ENCODE data around the gene CEBPE.
A peak's percentile ranks its signal among the peaks of the same experiment; 100 is the strongest.

CEBPE gene

DNA sequence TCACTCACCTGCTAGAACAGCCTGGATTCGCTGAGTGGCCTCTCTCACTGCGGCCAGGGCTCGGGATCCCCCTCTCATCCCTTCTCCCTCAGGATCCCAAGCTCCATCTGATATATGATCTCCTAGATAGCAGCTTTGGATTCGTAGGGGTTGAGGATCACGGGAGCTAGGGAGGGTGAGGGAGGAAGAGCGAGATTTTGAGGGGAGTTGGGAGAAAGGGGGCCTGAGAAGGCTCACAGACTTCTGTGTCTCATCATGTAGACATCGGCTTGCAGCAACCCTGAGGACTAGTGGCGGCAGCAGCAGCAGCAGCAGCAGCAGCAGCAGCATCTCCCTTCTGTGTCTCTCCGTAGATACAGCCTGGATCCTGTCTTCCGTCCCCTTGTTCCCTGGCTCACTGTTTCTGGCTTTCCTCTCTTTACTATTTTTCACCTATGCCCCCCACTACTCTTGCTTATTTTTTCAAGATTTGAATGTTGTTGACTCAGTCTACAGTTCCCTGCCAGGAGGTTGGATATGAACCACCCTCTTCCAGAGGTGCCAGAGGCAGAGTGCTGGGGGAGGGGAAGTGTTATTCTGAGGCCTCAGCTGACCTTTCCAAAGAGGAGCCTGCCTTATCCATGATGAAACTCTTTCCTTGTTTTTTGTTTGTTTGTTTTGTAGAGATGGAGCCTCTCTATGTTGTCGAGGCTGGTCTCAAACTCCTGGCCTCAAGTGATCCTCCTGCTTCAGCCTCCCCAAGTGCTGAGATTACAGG, 14.3 kb downstream of the CEBPE start, which contains the start of gene CIROP:
TSS of gene CIROP (minus strand) at position 399 of the 757 bp plus-strand sequence. CDS start at position 330, 69 bp downstream.
- peak in 2 of 58 donors; percentile 13 to 17 for DNase-seq

- DNase-seq = no peak
These were observed 14.9 kb downstream of the CEBPE start for GRCh38 chr14:23104070-23104590.

DNA sequence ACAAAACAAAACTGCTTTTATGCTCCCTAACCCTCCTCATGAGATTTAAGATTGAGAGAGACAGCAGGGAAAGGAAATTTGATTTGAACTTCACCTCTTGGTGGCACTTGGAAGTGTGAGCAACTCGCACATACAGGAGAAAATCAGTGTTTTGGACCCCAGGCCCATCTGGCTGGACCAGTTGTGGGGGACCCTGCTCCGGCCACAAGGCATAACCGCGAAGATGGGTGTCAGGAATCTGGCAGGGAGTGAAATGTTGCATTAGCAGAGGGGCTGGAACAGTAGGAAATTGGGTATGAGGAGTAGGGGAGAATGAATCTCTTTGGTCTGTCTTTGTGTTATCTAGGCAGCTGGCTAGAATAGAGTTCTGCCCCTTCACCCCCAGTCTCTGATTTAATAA, 15.5 kb downstream of the CEBPE start:
- no peak for DNase-seq

GRCh38 chr14:23102801-23103200, 16.3 kb downstream of the CEBPE start:
- DNase-seq = peak in 14 of 58 donors; percentile 8 to 52 (median 20)

- DNase-seq = no peak
These were observed 16.9 kb downstream of the CEBPE start for GRCh38 chr14:23101986-23102625.

DNA sequence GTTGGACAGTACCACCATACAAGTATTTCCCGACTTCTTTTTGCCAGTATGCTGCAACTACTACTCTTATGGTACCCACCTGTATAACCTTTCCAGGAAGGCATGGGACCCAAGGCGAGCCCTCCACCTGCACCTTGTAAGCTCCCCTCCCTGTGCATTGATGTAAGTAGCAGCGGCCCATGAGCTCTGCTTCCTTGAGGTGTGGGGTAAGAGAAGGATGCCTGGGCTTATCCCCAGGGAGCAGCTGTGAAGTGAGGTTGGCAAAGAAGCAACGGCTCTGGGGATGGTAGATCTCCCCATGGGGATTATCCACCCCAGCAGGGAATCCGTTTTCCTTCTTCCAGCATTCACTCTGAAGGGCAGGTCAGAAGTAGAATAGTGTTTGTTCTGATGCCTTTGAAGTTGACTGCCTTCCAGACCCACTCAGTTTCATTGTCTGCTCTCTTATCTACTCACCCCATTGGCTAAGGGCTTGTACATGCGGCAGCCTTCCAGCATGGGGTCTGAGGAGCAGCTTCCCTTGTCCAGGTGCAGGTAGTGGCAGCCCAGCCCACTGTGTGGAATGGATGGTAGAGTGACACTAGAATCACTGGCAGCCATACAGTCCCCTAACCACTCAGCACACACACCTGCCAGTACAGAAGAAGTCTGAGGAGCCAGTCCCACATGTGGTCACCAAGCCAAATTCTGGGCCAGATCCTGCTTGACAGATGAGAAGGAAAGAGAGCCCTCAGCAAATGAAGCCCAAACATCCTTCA, 17.7 kb downstream of the CEBPE start:
- no peak for DNase-seq

GRCh38 chr14:23099212-23099861, 19.7 kb downstream of the CEBPE start:
- DNase-seq = no peak

DNA sequence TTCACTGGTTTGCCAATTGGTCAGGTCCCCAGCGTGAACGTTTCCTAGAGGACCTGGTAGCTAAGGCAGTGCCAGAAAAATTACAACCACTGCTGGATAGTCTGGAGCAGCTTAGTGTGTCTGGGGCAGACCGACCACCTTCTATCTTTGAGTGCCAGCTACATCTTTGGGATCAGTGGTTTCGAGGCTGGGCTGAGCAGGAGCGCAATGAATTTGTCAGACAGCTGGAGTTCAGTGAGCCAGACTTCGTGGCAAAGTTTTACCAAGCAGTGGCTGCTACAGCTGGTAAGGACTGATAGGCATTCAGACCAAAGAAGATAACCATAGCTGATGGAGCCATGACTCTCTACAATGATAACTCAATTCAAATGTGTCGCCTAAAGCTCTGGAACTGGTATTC, 21.3 kb downstream of the CEBPE start:
- DNase-seq = no peak

- no peak for DNase-seq
These were observed 23.6 kb downstream of the CEBPE start, which contains the start of gene C14orf119 for GRCh38 chr14:23095196-23096108. C14orf119 (plus strand) TSS chr14:23095505; CDS start chr14:23097659, 2,154 bp downstream.

DNA sequence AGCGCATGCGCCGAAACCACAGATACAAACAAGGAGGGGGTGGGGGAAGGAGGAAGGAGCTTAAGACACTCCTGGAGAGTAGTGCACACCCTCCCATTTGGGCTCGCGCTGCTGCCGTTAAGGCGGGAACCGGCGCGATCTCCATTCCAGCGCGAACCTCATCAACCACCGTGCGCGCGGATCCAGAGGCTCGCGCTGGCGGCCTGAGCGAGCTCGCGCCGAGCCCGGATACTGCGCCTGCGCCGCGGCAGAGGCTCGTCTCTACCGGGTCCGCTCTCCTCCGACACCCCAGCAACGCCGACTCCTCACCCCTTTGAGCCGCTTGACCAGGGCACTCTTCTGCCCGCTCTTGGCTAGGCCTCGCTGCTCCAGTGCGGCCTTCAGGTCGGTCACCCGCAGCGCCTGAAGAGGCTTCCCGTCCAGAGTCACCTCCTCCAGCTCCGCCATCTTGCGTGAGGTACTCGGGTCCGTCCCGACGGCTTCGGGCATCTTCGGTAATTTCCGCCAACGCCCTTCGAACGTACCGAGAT, 24.3 kb downstream of the CEBPE start, which contains the start of gene ACIN1:
TSS of gene ACIN1 (minus strand) at position 471 of the 530 bp plus-strand sequence. CDS start at position 447, 24 bp downstream.
- DNase-seq = no peak

GRCh38 chr14:23093991-23094665, 24.9 kb downstream of the CEBPE start:
- no peak for DNase-seq

GRCh38 chr14:23093526-23093925, 25.5 kb downstream of the CEBPE start:
- DNase-seq = no peak

- no peak for DNase-seq
These were observed 26.0 kb downstream of the CEBPE start for GRCh38 chr14:23093104-23093503.

DNA sequence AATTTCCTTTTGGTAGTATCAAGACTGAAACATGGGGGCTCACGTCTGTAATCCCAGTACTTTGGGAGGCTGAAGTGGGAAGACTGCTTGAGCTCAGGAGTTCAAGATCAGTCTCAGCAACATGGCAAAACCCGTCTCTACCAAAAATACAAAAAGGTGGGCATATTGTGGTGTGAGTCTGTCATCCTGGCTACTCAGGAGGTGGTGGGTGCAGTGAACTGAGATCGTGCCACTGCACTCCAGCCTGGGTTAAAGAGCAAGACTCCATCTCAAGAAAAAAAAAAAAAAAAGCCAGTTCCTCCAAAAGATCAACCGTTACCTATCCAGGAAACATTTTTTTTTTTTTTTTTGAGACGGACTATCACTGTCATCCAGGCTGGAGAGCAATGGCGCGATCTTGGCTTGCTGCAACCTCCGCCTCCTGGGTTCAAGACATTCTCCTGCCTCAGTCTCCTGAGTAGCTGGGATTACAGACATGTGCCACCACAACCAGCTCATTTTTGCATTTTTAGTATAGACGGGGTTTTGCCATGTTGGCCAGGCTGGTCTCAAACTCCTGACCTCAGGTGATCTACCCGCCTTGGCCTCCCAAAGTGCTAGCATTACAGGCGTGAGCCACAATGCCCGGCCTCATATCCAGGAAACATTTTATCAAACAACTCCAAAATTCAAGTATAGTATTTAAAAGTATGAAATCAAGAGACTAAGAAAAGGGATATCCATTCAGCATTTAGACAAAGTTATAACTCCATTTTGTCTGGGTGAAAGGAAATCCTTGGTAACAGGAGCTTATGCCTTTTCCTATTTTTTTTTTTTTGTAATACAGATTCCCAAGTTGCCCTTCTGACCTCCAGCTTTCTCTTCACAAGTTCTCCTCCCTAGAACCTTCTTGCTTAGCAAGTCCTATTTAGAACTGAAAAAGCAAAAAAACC, 27.5 kb downstream of the CEBPE start:
- DNase-seq = no peak

GRCh38 chr14:23090254-23090636, 28.8 kb downstream of the CEBPE start:
- DNase-seq = no peak

- no peak for DNase-seq
These were observed 29.4 kb downstream of the CEBPE start for GRCh38 chr14:23089498-23090253.

DNA sequence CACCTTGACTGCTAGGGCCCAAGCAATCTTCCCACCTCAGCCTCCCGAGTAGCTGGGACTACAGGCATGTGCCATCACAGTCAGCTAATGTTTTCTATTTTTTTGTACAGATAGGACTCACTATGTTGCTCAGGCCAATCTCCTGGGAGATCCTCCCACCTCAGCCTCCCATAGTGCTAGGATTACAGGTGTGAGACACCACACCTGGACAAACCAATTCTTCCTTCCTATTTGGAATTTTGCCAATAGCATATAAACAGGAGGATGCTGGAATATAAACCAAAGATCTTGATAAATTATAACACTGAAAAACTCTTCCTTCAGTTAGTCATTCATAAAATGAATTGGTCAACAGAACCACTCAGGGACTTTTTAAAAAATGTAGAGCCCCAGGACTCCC, 32.5 kb downstream of the CEBPE start:
- no peak for DNase-seq
